Loucy (cell line): ENCODE measurements around the gene OR4S2.

Experiments
- EZH2phosphoT487 ChIP-seq: fragments of 200-600 bp; IDR thresholded peaks from 2 replicates; pipeline ENCODE4 v1.6.1; 2018; ENCODE audit warnings: antibody characterized with exemption, mild to moderate bottlenecking, moderate library complexity, borderline replicate concordance
- TF ChIP-seq, protein P1 (sequence below): fragments of 200-600 bp; sonication (generic); conservative IDR thresholded peaks from 2 replicates; pipeline ENCODE4 v1.5.1; 2014; ENCODE audit warnings: mild to moderate bottlenecking, antibody characterized with exemption, low read length

DNA sequence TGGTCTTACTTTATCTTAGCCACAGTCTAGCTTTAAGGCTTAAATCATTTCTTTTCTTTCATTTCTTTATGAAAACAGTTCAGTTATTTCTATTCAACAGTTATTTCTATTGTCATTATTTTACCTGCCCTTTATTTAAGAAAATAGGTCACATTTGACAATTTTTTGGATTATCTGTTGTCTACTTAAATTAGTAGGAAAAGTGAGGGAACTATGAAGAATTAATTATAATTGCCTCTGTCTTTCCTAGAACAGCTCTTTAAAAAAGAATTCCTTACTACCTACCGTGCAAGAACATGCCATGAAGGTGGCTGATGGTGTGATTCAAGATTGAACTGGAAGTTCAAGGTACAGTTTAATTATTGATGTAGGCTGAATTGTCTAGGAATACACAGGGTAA lies 13.8 kb downstream of the OR4S2 start, which contains the start of gene OR4C6:
- TF ChIP-seq, protein P1, sequence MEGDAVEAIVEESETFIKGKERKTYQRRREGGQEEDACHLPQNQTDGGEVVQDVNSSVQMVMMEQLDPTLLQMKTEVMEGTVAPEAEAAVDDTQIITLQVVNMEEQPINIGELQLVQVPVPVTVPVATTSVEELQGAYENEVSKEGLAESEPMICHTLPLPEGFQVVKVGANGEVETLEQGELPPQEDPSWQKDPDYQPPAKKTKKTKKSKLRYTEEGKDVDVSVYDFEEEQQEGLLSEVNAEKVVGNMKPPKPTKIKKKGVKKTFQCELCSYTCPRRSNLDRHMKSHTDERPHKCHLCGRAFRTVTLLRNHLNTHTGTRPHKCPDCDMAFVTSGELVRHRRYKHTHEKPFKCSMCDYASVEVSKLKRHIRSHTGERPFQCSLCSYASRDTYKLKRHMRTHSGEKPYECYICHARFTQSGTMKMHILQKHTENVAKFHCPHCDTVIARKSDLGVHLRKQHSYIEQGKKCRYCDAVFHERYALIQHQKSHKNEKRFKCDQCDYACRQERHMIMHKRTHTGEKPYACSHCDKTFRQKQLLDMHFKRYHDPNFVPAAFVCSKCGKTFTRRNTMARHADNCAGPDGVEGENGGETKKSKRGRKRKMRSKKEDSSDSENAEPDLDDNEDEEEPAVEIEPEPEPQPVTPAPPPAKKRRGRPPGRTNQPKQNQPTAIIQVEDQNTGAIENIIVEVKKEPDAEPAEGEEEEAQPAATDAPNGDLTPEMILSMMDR = no peak
- no peak for TF ChIP-seq EZH2phosphoT487
